Fibroblast of villous mesenchyme (primary cell): Measurements from ENCODE around the gene MEG3. TPM values are rescaled to one million over a fixed set of nuclear protein-coding genes. Genes with fewer than 3 reads are reported as not detected.

ENCODE experiments used
- DNase-seq: peaks from one replicate; pipeline ENCODE4 v3.0.0-alpha.2; 2010; ENCODE audit warnings: low read depth
- H3K4me3 ChIP-seq: 2 replicates; pipeline ENCODE4 v1.5.1; 2011; ENCODE audit warnings: low read depth, mild to moderate bottlenecking, low read length
- CTCF ChIP-seq: IDR thresholded peaks from 2 replicates; pipeline ENCODE4 v1.5.1; 2012; ENCODE audit warnings: low read depth, mild to moderate bottlenecking, low read length; ENCODE audit not compliant: insufficient read depth
- total RNA-seq: library from RNA; depleted of rRNA; stranded (reverse); fragments of >200 nt; gene quantifications from 2 replicates; pipeline ENCODE4 v1.2.3, GENCODE V29; 2012

MEG3 gene
- total RNA-seq, 1 donor: 187 TPM

DNA sequence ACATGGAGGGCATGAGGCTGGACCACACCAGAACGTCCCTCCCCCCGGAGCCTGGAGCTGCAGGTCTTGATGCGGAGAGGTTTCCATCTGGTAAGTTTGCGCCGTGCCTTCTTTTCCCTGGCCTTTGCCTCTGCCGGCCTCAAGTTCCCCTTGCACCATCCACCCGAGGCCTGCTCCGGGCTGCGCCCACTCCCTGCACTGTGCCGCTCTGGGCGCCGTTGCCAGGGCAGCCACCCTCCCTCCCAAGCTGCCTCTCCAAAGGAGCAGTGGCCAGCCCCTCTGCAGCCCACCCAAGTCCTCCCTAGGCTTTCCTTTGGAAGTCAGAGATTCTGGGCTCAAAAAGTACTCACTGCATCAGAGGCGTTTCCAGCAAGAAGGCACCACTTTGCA, 46.2 kb upstream of the MEG3 start:
- DNase-seq: no peak
- no peak overlapping the region for H3K4me3 ChIP-seq
- TF ChIP-seq CTCF: no peak

DNA sequence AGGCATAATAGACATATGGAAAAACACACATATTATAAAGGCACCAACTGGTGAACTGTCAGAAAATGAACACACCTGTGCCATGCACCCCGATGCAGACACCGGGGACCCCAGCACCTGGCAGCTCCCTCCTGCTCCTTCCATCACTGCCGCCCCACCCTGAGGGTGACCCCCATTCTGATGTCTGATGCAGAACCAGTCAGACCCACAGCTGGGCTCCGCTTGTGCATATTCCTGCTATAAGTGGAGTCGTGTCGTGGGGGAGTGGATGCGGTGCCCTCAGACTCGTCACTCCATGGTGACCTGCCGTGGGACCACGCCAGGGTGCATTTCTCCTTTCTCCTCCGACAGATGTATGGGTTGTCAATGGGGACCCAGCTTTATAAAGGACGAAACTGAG, 45.7 kb upstream of the MEG3 start:
- DNase-seq: no peak
- no peak overlapping the region for H3K4me3 ChIP-seq
- TF ChIP-seq CTCF: no peak

DNA sequence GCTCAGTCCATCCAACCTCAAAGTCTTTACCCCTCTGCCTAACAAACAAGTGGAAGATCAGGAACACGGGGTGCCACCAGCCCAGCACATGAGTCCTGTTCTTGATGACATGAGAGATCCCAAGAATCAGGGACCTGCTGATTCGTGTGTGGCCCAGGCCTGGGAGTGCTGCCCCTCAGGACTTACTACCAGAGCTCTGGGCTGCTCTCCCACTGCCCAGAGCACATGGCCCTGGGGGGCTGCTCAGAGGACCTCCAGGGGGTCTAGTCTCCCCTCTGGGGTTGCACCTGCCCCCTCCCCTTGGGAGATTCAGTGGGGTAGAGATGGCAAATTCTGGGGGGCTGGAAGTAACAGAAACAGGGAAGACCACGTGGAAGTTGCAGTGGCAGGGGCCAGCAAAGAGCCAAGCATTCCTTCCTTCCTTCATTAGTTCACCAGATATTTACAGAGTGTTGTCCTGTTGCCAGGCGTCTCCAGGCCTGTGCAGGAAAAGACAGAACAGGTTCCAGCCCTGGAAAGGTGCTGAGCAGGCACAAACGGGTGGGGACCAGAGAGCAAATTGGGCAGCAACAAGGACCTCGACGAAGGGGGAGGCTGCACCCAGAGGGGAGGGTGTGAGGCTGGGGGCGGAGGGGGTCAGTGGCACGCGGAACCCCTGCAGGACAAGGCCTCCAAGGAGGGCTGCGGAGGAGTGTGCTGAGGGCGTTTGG, 45.1 kb upstream of the MEG3 start:
- H3K4me3 ChIP-seq: no peak overlapping the region
- no peak for DNase-seq
- no peak for TF ChIP-seq CTCF

DNA sequence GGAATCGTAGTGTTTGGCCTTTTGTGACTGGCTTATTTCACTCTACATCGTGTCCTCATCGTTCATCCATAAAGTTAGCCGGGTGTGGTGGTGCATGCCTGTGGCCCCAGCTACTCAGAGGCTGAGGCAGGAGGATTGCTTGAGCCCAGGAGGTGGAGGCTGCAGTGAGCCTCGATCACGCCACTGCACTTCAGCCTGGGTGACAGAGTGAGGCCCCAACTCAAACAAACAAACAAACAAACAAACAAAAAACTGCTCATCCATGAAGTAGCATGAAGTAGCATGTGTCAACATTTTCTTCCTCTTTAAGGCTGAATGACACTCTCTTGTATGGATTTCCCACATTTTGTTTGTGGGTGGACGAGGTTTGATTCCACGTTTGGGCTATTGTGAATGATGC, 44.0 kb upstream of the MEG3 start:
- no peak for TF ChIP-seq CTCF
- DNase-seq: no peak
- H3K4me3 ChIP-seq: no peak overlapping the region

- DNase-seq: no peak
- TF ChIP-seq CTCF: no peak
- H3K4me3 ChIP-seq: no peak overlapping the region
Measured at GRCh38 chr14:100782516-100783320, 43.2 kb upstream of the MEG3 start.

- H3K4me3 ChIP-seq: no peak overlapping the region
- TF ChIP-seq CTCF: no peak
- DNase-seq: no peak
Measured at GRCh38 chr14:100783630-100784370, 42.1 kb upstream of the MEG3 start.
